GM10266 (cell line): ENCODE results near the gene DPP6.

ENCODE experiments used
- DNase-seq: peaks from one replicate; pipeline ENCODE4 v3.0.0; 2012; ENCODE audit errors: extremely low spot score
- TF ChIP-seq, protein P1 (sequence below): IDR thresholded peaks from 2 replicates; pipeline ENCODE4 v1.5.1; 2012; ENCODE audit warnings: mild to moderate bottlenecking, low read depth; ENCODE audit not compliant: control insufficient read depth, insufficient read depth; ENCODE audit errors: missing control alignments

Gene DPP6

DNA sequence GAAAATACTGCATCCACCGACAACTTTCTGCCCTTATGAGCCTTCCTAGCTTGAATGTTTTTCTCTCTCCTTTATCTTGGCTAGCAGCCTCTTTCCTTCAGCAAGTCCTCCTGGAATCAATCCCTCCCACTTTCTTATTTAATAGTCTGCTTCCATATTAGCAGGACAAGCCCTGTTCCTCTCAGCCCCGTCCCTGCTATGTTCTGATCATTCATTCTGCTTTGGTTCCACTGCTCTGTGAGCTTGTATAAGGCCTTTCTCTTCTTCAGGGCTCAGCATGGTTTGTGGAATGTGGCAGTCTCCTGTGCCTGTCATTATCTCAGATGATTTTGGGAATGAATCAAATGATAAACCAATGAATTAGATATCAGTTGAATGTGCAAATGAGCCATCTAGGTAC, 420.1 kb downstream of the DPP6 start:
- TF ChIP-seq, protein P1, sequence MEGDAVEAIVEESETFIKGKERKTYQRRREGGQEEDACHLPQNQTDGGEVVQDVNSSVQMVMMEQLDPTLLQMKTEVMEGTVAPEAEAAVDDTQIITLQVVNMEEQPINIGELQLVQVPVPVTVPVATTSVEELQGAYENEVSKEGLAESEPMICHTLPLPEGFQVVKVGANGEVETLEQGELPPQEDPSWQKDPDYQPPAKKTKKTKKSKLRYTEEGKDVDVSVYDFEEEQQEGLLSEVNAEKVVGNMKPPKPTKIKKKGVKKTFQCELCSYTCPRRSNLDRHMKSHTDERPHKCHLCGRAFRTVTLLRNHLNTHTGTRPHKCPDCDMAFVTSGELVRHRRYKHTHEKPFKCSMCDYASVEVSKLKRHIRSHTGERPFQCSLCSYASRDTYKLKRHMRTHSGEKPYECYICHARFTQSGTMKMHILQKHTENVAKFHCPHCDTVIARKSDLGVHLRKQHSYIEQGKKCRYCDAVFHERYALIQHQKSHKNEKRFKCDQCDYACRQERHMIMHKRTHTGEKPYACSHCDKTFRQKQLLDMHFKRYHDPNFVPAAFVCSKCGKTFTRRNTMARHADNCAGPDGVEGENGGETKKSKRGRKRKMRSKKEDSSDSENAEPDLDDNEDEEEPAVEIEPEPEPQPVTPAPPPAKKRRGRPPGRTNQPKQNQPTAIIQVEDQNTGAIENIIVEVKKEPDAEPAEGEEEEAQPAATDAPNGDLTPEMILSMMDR, result no peak
- no peak for DNase-seq

DNA sequence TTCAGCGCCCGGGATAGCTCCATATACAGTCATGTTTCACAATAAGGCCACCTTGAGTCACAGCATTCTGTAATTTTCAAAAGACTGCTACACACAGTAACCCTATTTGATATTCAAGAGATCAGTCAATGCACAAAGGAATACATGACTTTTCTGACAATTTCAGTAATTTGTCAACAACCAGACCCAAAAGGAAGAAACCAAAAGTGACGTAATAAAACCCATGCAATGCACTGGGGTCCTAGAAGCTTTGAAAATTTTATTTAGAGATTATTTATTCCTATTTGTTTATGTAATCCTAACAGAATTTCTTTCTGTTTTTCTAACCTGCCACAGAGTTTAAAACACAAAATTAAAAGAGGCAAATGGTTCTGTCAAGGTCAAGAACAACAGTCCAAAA, 421.2 kb downstream of the DPP6 start:
- TF ChIP-seq, protein P1, result no peak

DNA sequence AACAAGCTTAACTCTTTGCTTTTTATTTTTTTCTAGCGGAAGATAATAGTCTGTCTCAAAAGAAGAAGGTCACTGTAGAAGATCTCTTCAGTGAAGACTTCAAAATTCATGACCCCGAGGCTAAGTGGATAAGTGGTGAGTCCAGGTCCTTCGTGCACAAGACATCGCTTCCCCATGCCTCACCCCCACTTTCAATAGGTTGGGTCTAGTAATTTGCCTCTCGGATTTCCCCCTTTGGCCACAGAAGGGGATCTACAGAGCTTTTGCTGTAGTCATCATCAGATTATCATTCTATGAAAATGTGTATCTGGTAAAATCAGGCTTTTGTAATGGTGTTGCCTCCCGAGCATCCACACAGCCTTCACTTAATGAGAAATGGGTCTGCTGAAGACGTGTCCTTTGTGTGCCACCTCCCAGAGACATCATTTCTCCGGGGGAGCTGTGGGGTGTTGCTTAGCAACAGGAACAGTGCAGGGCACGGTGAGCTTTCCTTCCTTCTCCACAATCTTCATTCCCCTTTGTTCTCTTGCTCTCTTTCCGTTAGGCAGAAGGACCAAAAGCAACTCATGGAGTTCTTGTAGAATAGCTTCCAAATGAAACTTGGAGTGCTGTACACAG, 422.8 kb downstream of the DPP6 start:
- no peak for DNase-seq
- TF ChIP-seq, protein P1, result no peak

More for the DNA sequence above, 421.2 kb downstream of the DPP6 start:
- no peak for DNase-seq

DNA sequence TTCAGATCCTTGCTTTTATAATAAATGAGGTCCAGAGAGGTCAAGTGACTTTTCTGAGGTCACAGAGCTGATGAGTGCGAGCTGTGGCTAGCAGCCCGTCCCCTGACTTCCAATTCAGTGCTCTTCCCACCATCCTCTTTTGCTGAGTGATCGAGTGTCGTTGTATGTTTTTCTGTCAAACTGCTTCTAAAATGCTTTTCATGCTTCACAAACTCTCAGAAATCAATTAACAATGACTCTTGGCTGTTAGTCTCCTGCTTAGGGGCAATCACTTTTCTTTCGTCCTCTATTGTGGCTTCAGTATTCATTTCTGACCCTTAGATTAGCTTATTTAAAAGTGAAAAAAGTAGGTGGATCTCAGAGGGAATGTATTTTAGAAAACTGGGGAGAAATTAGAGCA, 423.7 kb downstream of the DPP6 start:
- no peak for DNase-seq

GRCh38 chr7:154480817-154481216, 428.6 kb downstream of the DPP6 start:
- DNase-seq, result no peak
- TF ChIP-seq, protein P1, result no peak

More for the DNA sequence above, 423.7 kb downstream of the DPP6 start:
- TF ChIP-seq, protein P1, result no peak

DNA sequence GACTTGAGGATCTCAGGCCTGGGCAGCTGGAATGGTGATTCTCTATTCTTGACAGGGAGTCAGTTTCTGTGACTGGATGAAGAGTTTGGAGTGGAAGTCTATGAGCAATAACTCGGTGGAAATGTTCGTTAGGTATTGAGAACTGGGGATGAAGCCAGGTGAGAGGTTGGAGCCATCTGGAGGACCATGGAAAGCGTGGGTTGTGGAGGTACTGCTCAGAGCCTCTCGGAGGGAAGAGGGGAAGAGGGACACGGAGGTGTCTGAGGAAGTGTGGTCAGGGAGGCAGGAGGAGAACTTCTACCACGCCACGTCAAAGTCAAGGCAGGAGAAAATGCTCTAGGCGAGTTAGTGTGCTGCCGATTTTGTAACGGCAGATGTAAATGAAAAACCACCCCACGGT, 430.7 kb downstream of the DPP6 start:
- TF ChIP-seq, protein P1, result no peak

DNA sequence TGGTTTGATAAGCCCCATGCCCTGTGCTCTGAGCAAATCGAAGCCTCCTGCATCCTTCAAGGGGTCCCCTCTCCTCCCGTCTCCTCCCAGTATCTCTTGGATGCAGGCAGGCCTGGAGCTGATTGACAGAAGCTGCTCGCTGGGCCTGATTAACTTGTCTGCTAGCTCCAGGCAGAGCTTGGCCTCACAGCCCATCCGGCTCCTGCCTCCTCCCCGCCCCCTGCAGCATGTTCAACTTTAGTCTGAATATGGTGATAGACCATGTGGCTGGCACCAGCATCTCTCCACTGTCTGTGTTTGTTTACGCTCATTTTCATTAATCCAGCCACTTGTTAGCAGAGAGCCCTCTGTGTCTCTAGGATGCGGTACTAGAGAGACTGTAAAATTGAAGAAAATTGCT, 432.2 kb downstream of the DPP6 start:
- no peak for DNase-seq
- TF ChIP-seq, protein P1, result no peak

More for the DNA sequence above, 430.7 kb downstream of the DPP6 start:
- no peak for DNase-seq
